Calu3 (cell line): ENCODE measurements around the gene ERMAP. TPM values are rescaled to one million over a fixed set of nuclear protein-coding genes. Genes with fewer than 3 reads are reported as not detected.
A peak's percentile ranks its signal among the peaks of the same experiment; 100 is the strongest.

Experiments
- BruUV-seq: library from RNA; stranded (reverse); fragments of 400-500 nt; replicated peaks from 2 replicates; lab custom pipeline; 2021; lab: Mats Ljungman, UMichigan
- CTCF ChIA-PET: fragments of 300-600 bp; sonication (Branson Sonifier 250); formaldehyde crosslinking; loops from one replicate; lab custom pipeline; 2022; ENCODE audit warnings: antibody characterized with exemption; lab: Charles Lee
- DNase-seq: peaks from one replicate; pipeline ENCODE4 v3.0.0; 2022
- H3K27ac Mint-ChIP-seq: one replicate; pipeline ENCODE4 v1.8.0; 2022; ENCODE audit warnings: mixed read lengths; ENCODE audit not compliant: unreplicated experiment
- H3K27me3 Mint-ChIP-seq: one replicate; pipeline ENCODE4 v1.8.0; 2022; ENCODE audit warnings: mixed read lengths; ENCODE audit not compliant: unreplicated experiment
- H3K36me3 Mint-ChIP-seq: one replicate; pipeline ENCODE4 v1.8.0; 2022; ENCODE audit warnings: mild to moderate bottlenecking, moderate library complexity, mixed read lengths; ENCODE audit not compliant: insufficient read depth, unreplicated experiment
- H3K4me1 Mint-ChIP-seq: one replicate; pipeline ENCODE4 v1.8.0; 2022; ENCODE audit warnings: mild to moderate bottlenecking, low read depth, mixed read lengths; ENCODE audit not compliant: unreplicated experiment
- H3K4me3 Mint-ChIP-seq: one replicate; pipeline ENCODE4 v1.8.0; 2022; ENCODE audit warnings: mild to moderate bottlenecking, low read depth, moderate library complexity, mixed read lengths; ENCODE audit not compliant: unreplicated experiment
- H3K9me3 Mint-ChIP-seq: one replicate; pipeline ENCODE4 v1.8.0; 2022; ENCODE audit warnings: low read depth, mixed read lengths; ENCODE audit not compliant: unreplicated experiment
- intact Hi-C: fragments of 100-400 bp; cut with micrococcal nuclease; formaldehyde crosslinking; loops from one replicate; pipeline ENCODE4 v1.10.0; 2022; ENCODE audit not compliant: unreplicated experiment
- total RNA-seq: library from RNA; stranded (reverse); gene quantifications from 2 replicates; pipeline ENCODE4 v1.2.3, GENCODE V29; 2022
- TF ChIP-seq, protein P1 (sequence below): fragments of 200-600 bp; IDR thresholded peaks from one replicate; pipeline ENCODE4 v1.8.0; 2022; ENCODE audit warnings: antibody characterized with exemption; ENCODE audit not compliant: unreplicated experiment

ERMAP gene
- total RNA-seq, 1 experiment from 2014 or later = 9.3 TPM

DNA sequence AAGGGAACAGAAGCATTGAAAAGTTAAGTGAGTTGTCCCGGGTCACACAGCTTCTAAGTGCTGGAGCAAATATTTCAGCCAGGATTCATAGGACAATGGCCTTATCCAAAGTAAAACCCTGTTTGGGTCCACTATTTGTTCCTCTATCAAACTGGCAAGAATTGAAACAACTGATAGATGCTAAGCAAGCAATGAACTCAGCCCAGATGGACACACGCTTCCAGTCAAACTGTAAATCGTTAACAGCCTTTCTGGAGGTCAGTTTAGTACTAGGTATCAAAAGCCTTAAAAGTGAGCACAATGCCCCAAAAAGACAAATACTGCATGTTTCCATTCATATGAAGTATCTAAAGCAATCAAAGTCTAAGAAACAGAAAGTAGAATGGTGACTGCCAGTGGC is 1.1 kb downstream of the ERMAP start:
- Mint-ChIP-seq H3K4me3 (peak overlapping the region; percentile 84), H3K36me3 (peaks cover 14% of the 10 kb centered on the region), H3K9me3 (no peaks in the 10 kb centered on the region), H3K27ac (no peak overlapping the region), H3K27me3 (no peaks in the 10 kb centered on the region), H3K4me1 (peaks cover 11% of the 10 kb centered on the region)
- intact Hi-C loops = no loop called here
- no peak for DNase-seq
- BruUV-seq = TSS peak; percentile 69
- TF ChIP-seq, protein P1, sequence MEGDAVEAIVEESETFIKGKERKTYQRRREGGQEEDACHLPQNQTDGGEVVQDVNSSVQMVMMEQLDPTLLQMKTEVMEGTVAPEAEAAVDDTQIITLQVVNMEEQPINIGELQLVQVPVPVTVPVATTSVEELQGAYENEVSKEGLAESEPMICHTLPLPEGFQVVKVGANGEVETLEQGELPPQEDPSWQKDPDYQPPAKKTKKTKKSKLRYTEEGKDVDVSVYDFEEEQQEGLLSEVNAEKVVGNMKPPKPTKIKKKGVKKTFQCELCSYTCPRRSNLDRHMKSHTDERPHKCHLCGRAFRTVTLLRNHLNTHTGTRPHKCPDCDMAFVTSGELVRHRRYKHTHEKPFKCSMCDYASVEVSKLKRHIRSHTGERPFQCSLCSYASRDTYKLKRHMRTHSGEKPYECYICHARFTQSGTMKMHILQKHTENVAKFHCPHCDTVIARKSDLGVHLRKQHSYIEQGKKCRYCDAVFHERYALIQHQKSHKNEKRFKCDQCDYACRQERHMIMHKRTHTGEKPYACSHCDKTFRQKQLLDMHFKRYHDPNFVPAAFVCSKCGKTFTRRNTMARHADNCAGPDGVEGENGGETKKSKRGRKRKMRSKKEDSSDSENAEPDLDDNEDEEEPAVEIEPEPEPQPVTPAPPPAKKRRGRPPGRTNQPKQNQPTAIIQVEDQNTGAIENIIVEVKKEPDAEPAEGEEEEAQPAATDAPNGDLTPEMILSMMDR = no peak
- CTCF ChIA-PET = interaction anchor here (1.0 to 1.6 kb wide), 2 partner anchors 28 to 256 kb away, joined by 3 to 7 read pairs; partner anchors contain the start of gene ZNF691

DNA sequence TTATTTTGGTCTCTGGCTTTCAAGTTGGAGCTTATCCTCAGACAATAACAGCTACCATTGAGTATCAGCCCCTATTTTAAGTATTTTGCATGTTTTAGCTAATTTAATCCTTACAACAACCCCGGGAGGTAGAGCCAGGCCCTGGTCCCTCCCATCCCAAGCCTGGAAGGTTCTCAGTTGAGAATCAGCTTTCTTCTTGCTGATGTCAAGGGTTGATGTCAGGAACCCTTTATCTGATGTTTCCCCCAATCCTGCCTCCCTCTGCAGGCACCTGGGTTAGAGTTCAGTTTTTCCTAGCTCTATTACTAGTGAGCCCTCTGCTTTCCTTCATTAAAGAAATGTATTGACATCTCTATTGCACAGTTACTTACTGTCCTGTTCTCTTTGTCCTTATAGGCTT is 3.9 kb downstream of the ERMAP start:
- intact Hi-C loops = no loop called here
- CTCF ChIA-PET = interaction anchor here (1.3 kb wide), 1 partner anchor 26 kb away, joined by 3 read pairs; the partner anchor contains the start of gene ZNF691
- Mint-ChIP-seq H3K4me1 (peaks cover 9% of the 10 kb centered on the region), H3K36me3 (peaks cover 14% of the 10 kb centered on the region), H3K9me3 (no peaks in the 10 kb centered on the region), H3K27me3 (no peaks in the 10 kb centered on the region), H3K27ac (no peak overlapping the region), H3K4me3 (no peak overlapping the region)
- BruUV-seq = no TSS peak
- TF ChIP-seq, protein P1 = no peak
- DNase-seq = no peak

DNA sequence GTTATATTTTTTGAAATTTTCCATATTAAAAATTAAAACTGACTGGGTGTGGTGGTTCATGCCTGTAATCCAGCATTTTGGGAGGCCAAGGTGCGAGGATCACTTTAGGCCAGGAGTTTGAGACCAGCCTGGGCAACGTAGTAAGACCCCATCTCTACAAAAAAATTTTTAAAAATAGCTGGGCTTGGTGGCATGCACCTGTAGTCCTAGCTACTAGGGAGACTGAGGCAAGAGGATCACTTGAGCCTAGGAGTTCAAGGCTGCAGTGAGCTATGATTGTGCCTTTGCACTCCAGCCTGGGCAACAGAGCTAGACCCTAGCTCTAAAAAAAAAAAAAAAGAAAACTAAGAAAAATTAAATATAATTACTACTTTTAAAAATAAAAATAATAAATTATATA is 4.8 kb downstream of the ERMAP start:
- TF ChIP-seq, protein P1 = no peak
- no TSS peak for BruUV-seq
- H3K27me3 Mint-ChIP-seq = no peaks in the 10 kb centered on the region
- DNase-seq = no peak
- H3K4me3 Mint-ChIP-seq = no peak overlapping the region
- peaks cover 9% of the 10 kb centered on the region for H3K36me3 Mint-ChIP-seq
- H3K27ac Mint-ChIP-seq = no peak overlapping the region
- intact Hi-C loops = no loop called here
- no peaks in the 10 kb centered on the region for H3K9me3 Mint-ChIP-seq
- H3K4me1 Mint-ChIP-seq = peaks cover under 1% of the 10 kb centered on the region
- CTCF ChIA-PET = interaction anchor here (0.8 kb wide), 1 partner anchor 103 kb away, joined by 4 read pairs; no protein-coding TSS in a partner anchor

DNA sequence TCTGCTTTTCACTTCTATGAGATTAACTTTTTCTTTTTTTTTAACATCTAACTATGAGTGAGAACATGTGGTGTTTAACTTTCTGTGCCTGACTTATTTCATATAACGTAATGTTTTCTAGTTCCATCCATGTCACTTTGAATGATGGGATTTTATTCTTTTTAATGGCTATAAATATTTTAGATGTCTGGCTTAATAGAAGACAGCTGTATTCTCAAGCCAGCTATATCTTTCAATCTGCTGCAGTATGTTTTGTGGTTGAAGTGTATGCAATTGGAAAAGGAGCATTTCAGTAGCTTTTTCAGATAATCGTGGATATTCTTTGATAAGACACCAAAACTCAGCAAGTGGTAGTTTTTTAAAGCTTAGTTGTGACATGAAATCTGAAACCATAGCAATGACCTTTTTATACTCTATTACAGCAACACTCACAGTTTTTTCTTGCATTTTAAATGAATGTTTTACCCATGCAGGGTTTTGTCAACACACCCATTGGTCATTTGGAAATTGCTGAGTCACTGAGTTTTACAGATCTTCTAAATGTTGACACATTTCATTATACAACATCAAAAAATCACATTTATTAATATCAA is 6.0 kb downstream of the ERMAP start:
- Mint-ChIP-seq H3K27ac (no peak overlapping the region), H3K27me3 (no peaks in the 10 kb centered on the region), H3K36me3 (no peaks in the 10 kb centered on the region), H3K9me3 (no peaks in the 10 kb centered on the region), H3K4me1 (no peaks in the 10 kb centered on the region), H3K4me3 (no peak overlapping the region)
- TF ChIP-seq, protein P1 = no peak
- no peak for DNase-seq
- intact Hi-C loops = no loop called here
- no TSS peak for BruUV-seq
- CTCF ChIA-PET = no interaction called here
